Measurements from ENCODE around the gene ZNF385B.

Gene ZNF385B

DNA sequence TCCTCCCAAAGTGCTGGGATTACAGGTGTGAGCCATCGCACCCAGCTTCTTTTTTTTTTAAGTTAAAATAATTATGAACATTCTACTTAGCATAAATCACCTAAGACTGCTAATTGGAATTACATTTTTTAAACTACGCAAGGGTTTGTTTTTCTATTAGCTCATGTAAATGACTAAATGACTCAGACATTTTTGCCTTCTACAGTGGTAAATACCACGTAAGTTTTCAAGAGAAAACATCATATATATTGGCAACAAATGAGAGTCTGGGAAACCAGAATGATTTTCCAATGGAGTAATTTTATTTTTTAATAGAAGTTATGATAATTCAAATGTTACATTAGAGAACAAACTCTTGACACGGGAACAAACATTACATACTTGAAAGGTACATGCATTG lies 259.0 kb downstream of the ZNF385B start:
- H3K27ac ChIP-seq = no peak overlapping the region
- TF ChIP-seq, protein P1, sequence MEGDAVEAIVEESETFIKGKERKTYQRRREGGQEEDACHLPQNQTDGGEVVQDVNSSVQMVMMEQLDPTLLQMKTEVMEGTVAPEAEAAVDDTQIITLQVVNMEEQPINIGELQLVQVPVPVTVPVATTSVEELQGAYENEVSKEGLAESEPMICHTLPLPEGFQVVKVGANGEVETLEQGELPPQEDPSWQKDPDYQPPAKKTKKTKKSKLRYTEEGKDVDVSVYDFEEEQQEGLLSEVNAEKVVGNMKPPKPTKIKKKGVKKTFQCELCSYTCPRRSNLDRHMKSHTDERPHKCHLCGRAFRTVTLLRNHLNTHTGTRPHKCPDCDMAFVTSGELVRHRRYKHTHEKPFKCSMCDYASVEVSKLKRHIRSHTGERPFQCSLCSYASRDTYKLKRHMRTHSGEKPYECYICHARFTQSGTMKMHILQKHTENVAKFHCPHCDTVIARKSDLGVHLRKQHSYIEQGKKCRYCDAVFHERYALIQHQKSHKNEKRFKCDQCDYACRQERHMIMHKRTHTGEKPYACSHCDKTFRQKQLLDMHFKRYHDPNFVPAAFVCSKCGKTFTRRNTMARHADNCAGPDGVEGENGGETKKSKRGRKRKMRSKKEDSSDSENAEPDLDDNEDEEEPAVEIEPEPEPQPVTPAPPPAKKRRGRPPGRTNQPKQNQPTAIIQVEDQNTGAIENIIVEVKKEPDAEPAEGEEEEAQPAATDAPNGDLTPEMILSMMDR (conservative IDR thresholded peaks at IDR 0.05) = no peak

DNA sequence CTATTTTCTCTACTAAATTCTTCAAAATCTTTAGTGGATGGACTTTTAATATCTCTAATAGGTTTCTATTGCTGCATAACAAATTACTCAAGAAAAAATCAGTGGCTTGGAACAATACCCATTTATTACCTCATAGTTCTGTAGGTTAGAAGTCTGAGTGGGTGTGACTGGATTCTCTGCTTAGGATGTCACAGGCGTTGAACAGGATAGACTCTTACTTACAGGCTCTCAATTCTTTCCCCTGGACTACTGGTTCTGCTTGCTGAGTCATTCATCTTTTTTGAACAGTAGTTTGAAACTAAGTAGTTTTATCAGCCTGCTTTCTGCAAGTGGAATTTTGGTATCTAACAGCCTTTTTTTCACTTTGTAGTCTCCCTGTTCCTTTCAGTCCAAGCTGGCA lies 265.4 kb downstream of the ZNF385B start:
- TF ChIP-seq, protein P1 (conservative IDR thresholded peaks at IDR 0.05) = no peak
- H3K27ac ChIP-seq = no peak overlapping the region

DNA sequence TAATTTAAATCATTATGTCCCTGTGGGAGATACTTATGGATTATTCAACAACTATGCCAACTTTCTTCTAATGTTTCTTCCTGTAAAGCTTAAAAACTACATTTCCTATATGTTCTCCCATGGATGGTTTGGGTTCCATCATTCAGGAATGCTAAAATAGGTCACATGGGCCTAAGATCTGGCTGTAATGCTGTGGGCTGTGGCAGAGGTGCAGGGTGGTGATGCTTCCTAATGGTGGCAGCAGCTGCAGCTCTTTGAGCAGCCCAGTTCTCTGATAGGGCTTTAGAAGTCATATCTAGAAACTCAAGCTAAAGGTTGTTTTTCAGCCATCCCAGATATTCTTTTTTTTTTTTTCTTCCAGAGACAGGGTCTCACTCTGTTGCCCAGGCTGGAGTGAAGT lies 266.1 kb downstream of the ZNF385B start:
- TF ChIP-seq, protein P1 (conservative IDR thresholded peaks at IDR 0.05) = no peak; the same call in 1 of the 2 replicates

GRCh38 chr2:179594268-179595112 lies 266.9 kb downstream of the ZNF385B start:
- TF ChIP-seq, protein P1 (conservative IDR thresholded peaks at IDR 0.05) = no peak
- H3K27ac ChIP-seq = no peak overlapping the region

More for the DNA sequence above, 266.1 kb downstream of the ZNF385B start:
- no peak overlapping the region for H3K27ac ChIP-seq

DNA sequence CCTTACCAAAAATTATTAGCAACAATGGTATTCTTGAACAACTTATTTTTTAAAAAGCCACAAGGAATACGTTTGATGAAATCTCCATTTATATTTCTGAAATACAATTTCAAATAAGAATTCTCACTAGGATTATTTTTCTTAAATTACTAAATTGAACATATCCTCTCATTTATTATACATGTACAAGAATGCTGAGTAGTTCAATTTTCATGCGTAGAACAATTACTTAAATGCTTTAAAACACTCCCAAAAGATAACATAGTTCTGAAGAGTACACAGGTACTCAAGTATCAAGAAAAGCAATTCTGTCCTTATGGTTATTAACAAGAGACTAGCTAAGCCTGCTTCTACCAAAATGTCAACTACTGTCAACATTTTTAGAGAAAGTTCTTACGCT lies 268.1 kb downstream of the ZNF385B start:
- no peak overlapping the region for H3K27ac ChIP-seq
- TF ChIP-seq, protein P1 (conservative IDR thresholded peaks at IDR 0.05) = no peak

GRCh38 chr2:179592167-179592936 lies 269.1 kb downstream of the ZNF385B start:
- TF ChIP-seq, protein P1 (conservative IDR thresholded peaks at IDR 0.05) = no peak
- no peak overlapping the region for H3K27ac ChIP-seq

- TF ChIP-seq, protein P1 (conservative IDR thresholded peaks at IDR 0.05) = no peak
- no peak overlapping the region for H3K27ac ChIP-seq
Measured at GRCh38 chr2:179591690-179592089, 269.7 kb downstream of the ZNF385B start.

Data from VCaP (cell line).